COLO668 (cell line): ENCODE measurements around the gene KLF3.
A peak's percentile ranks its signal among the peaks of the same experiment; 100 is the strongest.
"Not testable (repeated sequence)": the region's sequence is repeated elsewhere in the genome, so short reads cannot be mapped to it uniquely, and the experiment has no call there.

ENCODE experiments used
- DNase-seq: peaks from one replicate; lab custom pipeline; 2025; ENCODE audit not compliant: unreplicated experiment; lab: John Stamatoyannopoulos, UW

Gene KLF3

DNA sequence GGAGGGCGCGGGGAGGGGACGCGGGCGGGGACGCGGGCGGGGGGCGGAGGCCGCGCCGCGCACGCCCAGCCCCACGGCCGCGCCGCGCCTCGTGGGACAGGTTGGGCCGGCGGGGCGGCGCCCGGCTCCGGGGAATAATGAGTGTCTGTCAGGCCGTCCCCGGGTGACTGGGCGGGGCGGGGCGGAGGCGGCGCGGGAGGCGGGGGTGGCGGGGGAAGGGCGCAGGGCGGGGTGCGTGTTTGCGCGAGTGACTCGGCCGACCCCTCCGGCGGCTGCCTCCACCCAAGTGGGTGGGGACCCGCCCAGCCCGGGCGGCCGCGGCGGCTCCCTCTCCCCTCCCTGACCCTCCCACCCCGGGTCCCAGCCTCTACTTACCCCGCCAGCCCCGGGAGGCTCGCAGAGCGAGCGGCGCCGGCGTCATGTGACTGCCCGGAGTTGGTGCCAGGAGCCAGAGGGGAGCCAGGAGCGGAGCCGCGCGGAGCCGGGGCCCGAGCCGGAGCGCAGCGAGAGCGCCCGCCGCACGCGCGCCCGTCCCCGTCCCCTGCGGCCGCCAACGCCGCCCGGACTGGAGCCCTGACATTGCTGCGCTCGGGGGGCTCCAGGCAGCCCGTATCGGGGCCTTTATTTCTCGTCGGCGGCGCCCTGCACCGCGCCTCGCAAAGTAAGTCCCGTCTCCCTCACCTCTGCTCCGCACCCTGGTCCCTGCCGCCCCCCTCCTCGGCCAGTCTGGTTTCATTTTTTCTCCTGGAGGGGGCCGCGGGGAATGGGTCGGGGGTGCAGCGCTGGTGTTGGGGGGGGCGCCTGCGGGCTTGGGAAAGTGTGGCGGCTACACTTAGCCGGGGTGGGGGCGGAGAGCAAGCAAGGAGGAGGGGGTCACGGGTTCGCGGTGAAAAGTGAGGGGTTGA is at the start of gene KLF3:
TSS of gene KLF3 (plus strand) at position 399 of the 905 bp plus-strand sequence. CDS start 16,427 bp downstream, outside the sequence.
- peak; percentile 95 for DNase-seq

DNA sequence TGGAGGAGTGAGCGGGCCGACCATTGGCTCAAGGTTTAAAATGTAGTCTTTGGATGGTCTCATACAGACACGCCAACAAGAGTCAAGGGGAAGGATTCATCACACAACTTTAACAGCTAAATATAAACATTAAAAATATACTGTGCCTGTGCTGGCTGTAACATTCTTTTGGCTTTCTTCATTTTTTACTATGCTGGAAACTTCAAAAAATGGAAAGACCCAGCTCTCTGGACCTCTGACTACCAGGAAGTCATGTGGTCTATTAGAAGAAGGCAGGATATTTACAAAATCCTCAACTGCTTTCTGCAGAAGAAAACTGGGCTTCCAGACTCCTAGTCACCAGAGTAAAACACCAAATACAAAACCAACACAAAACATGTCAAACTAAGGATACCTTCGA is 49.8 kb upstream of the KLF3 start:
- DNase-seq = no peak

DNA sequence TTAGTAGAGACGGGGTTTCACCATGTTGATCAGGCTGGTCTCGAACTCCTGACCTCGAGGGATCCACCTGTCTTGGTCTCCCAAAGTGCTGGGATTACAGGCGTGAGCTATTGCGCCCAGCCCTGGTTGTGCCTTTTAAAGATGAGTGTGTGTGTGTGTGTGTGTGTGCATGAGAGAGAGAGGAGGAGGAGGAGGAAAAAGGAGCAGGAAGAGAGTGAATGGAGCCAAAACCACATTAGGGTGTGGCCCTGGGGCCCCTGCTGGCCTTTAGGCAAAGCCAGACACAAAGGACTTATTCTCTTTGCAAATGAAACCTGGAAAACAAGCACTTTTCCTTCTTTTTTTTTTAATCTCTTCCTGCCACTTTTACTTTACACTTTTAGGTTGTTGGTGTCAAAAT is 48.2 kb upstream of the KLF3 start:
- DNase-seq = no peak

DNA sequence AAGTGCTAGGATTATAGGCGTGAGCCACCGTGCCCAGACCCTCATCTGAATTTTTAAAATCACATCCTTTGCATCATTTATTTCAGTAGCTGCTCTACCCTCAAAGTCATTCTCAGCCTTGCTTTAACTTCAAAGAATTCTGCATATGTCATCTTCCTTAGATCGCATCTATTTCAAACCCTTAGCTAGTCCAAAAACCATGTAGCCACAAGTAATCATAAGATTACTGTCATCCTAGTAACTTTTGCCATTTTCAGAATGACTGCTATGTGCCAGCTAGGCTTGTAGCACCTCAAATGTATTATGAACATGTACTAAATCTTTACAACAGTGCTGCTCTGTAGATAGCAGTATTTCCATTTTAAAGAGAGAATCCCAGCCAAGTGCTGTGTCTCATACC is 45.5 kb upstream of the KLF3 start:
- no peak for DNase-seq

DNA sequence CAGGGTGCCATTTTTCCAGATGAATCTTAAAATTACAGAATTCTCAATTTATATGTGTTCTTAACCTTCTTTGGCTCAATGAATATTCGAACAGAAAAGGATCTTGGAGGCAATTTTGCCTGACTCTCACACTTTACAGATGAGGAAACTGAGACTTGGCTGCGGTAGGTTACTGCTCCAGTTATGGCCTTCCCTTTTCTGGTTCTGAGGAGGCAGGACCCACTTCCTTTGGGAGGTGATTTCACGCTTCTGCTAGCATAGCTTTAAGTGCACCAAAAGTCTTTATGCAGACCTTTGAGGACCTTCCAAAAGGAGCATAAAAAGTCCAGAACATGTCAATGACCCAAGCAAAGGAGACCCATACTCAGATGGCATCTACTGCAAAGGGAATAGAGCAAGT is 44.7 kb upstream of the KLF3 start:
- no peak for DNase-seq

- no peak for DNase-seq
Observed at GRCh38 chr4:38620065-38620464, 43.9 kb upstream of the KLF3 start.

DNA sequence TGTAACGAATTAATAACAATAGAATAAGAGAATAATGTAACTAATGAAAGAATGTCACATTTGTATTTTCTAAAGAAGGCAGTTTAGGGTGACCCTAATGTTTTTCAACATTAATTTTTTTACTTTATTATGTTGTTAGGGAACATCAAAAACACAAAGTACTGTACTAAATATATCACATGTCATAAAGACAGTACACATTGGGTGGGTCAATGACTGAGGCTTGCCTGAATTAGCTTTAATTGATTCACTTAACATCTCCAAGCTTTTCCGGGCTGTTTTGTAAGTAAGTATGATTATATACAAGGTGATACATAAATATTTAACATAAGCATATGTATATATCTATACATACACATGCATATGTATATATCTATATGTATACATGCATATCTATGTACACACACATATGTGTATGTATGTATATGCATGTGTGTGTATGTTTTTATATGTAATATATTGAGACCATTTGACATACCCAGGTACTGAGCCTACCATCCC is 43.4 kb upstream of the KLF3 start:
- no peak for DNase-seq

DNA sequence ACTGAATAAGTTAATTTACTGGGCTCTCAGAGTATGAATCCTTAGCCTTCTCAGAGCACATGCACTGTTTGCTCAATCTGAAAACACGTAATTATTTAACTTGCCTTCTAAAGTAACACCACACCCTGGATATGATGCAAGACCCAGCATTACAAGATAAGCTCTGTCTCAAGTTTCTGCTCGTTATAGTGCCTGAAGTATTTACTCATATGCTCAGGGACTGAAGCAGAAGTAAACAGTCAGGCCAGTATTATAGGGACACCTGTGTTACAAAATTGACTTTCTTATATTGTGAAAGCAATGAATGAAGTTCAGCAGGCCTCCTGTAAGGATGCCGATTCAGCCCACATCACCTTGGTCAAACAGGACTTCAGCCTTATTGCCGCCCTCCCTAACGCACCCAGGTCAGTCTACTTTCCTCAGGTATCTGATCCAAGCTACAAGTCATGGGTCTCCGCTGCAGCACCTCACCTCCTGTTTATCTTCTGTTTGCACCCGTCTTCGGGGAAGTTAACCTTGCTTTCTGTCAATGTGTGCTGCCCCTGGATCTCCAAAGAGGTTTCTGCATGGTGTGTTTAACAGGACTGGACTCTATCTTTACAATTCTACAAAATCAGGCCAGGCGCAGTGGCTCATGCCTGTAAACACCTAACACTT is 42.8 kb upstream of the KLF3 start:
- DNase-seq = peak; percentile 42

GRCh38 chr4:38621831-38622230 is 42.2 kb upstream of the KLF3 start:
- DNase-seq = no peak

DNA sequence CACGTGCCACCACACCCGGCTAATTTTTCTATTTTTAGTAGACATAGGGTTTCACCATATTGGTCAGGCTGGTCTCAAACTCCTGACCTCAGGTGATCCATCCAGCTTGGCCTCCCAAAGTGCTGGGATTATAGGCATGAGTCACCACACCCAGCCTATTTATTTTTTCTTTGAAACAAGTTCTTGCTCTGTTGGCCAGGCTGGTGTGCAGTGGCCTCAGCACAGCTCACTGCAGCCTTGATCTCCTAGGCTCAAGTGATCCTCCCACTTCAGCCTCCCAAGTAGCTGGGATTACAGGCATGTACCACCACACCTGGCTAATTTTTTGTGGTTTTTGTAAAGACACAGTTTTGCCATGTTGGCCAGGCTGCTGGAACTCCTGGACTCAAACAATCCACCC is 41.7 kb upstream of the KLF3 start:
- not testable (repeated sequence) for DNase-seq

GRCh38 chr4:38623260-38623659 is 40.7 kb upstream of the KLF3 start:
- DNase-seq = no peak

- DNase-seq = no peak
Observed at GRCh38 chr4:38624311-38624710, 39.7 kb upstream of the KLF3 start.

- no peak for DNase-seq
Observed at GRCh38 chr4:38625508-38625907, 38.5 kb upstream of the KLF3 start.

DNA sequence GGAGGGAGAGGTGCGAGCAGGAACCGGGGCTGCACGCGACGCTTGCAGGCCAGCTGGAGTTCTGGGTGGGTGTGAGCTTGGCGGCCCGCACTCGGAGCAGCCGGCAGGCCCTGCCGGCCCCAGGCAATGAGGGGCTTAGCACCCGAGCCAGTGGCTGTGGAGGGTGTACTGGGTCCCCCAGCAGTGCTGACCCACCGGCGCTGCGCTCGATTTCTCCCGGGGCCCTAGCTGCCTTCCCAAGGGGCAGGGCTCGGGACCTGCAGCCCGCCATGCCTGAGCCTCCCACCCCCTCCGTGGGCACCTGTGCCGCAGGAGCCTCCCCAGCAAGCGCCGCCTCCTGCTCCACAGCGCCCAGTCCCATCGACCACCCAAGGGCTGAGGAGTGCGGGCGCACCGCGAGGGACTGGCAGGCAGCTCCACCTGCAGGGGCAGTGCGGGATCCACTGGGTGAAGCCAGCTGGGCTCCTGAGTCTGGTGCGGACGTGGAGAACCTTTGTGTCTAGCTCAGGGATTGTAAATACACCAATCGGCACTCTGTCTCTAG is 37.0 kb upstream of the KLF3 start:
- not testable (repeated sequence) for DNase-seq

DNA sequence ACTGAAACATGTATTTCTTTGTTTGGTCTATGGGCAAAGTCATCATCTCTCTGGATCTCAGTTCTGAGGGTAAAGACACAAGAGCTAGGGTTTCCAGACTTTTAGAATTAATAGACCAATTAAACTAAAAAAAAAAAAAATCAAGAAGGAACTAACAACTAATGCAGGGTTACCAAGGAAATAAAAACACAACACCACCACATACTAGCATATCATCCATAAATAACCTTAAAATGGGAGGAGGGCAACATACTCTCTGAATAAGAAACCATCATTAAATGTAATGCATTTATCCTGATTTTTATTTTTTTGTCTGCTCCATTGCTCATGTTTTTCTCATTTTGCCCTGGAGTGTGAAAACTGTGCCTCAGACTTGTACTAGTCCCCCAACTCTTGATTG is 33.5 kb upstream of the KLF3 start:
- DNase-seq = no peak

DNA sequence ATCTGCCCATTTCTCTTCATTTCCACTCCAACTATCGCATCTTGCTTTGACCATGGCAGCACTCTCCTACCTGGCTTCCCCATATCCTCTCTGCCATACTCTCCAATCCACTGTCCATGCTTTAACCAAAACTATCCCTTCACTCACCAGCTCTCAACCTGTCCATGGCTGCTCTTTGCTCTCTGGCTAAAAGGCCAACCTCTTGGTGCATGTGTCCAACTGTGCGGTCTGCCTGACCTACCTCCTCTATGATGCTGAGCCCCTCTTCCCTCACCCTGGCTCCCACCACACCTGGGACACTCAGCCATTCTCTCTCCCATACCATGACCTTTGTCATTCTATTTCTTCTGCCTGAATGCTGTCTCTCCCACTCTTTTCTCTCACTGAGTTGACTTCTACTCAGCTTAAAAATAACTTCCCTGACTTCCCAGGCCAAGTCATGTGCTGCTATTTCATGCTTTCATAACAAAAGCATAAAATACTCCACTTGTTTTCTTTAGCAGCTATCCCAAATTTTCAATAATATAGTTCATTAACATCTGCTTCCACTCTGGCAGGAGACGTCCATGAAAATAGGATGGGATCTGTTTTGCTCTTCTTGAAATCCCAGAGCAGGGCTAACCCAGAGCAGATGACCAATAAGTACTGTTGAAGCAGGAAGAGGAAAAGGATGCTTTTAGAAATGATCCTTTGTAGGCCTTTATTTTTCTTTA is 29.8 kb upstream of the KLF3 start:
- no peak for DNase-seq

DNA sequence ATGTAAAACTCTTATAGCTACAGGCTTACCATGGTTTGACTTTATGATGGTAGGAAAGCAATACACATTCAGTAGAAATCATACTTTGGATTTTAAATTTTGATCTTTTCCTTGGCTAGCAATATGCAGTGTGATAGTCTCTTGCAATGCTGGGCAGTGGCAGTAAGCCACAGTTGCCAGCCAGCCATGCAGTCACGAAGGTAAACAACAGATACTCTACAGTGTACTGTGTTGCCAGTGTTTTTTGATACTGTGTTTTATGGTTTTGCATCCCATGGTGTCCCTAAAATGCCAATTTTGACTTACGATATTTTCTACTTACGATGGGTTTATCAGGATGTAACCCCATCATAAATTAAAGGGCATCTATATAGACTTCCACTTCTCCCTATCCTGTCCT is 24.8 kb upstream of the KLF3 start:
- DNase-seq = no peak

DNA sequence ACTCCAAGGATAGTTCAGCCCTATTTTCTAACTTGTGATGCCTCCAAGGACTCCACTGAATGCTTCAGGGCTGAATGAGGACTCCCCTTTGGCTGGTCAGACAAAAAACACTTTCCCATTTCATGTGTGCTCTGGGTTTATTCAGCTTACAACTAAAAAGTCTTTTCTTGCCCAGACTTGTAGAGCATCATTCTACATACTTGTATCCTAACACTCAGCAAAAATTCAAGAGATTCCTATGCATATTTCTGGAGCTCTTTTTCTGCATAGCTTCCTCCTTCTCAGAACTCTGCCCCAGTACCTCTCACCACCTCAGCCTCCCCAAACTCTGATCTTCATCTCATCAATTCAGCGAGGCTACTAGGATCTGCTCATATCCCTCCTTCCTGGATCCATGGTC is 22.2 kb upstream of the KLF3 start:
- DNase-seq = no peak

DNA sequence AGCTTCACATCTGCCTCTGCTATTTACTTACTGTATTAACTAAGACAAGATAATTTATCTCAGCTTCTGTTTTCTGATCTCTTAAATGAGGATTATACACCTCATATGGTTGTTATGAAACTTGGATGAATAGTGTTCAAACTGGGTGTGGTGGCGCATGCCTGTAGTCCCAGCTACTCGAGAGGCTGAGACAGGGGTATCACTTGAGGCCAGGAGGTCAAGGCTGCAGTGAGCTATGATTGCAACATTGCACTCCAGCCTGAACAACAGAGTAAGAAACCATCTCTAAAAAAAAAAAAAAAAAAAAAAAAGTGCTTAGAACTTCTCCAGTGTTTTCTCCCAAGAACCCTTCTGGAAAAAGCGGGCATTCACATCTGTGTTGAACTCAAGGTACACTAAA is 19.8 kb upstream of the KLF3 start:
- no peak for DNase-seq

- DNase-seq = no peak
Observed at GRCh38 chr4:38647101-38647819, 16.7 kb upstream of the KLF3 start.

- DNase-seq = no peak
Observed at GRCh38 chr4:38650133-38650532, 13.9 kb upstream of the KLF3 start.
